Calu3 (cell line): ENCODE results near the gene DCP1A. TPM values are rescaled to one million over a fixed set of nuclear protein-coding genes. Genes with fewer than 3 reads are reported as not detected.

Source experiments
- BruUV-seq: library from RNA; stranded (reverse); fragments of 400-500 nt; replicated peaks from 2 replicates; lab custom pipeline; 2021; lab: Mats Ljungman, UMichigan
- CTCF ChIA-PET: fragments of 300-600 bp; sonication (Branson Sonifier 250); formaldehyde crosslinking; loops from one replicate; lab custom pipeline; 2022; ENCODE audit warnings: antibody characterized with exemption; lab: Charles Lee
- DNase-seq: peaks from one replicate; pipeline ENCODE4 v3.0.0; 2022
- H3K27ac Mint-ChIP-seq: one replicate; pipeline ENCODE4 v1.8.0; 2022; ENCODE audit warnings: mixed read lengths; ENCODE audit not compliant: unreplicated experiment
- H3K27me3 Mint-ChIP-seq: one replicate; pipeline ENCODE4 v1.8.0; 2022; ENCODE audit warnings: mixed read lengths; ENCODE audit not compliant: unreplicated experiment
- H3K36me3 Mint-ChIP-seq: one replicate; pipeline ENCODE4 v1.8.0; 2022; ENCODE audit warnings: mild to moderate bottlenecking, moderate library complexity, mixed read lengths; ENCODE audit not compliant: insufficient read depth, unreplicated experiment
- H3K4me1 Mint-ChIP-seq: one replicate; pipeline ENCODE4 v1.8.0; 2022; ENCODE audit warnings: mild to moderate bottlenecking, low read depth, mixed read lengths; ENCODE audit not compliant: unreplicated experiment
- H3K4me3 Mint-ChIP-seq: one replicate; pipeline ENCODE4 v1.8.0; 2022; ENCODE audit warnings: mild to moderate bottlenecking, low read depth, moderate library complexity, mixed read lengths; ENCODE audit not compliant: unreplicated experiment
- H3K9me3 Mint-ChIP-seq: one replicate; pipeline ENCODE4 v1.8.0; 2022; ENCODE audit warnings: low read depth, mixed read lengths; ENCODE audit not compliant: unreplicated experiment
- intact Hi-C: fragments of 100-400 bp; cut with micrococcal nuclease; formaldehyde crosslinking; loops from one replicate; pipeline ENCODE4 v1.10.0; 2022; ENCODE audit not compliant: unreplicated experiment
- total RNA-seq: library from RNA; stranded (reverse); gene quantifications from 2 replicates; pipeline ENCODE4 v1.2.3, GENCODE V29; 2022
- TF ChIP-seq, protein P1 (sequence below): fragments of 200-600 bp; IDR thresholded peaks from one replicate; pipeline ENCODE4 v1.8.0; 2022; ENCODE audit warnings: antibody characterized with exemption; ENCODE audit not compliant: unreplicated experiment

The DCP1A gene
- total RNA-seq, 1 experiment from 2014 or later = 27.4 TPM

DNA sequence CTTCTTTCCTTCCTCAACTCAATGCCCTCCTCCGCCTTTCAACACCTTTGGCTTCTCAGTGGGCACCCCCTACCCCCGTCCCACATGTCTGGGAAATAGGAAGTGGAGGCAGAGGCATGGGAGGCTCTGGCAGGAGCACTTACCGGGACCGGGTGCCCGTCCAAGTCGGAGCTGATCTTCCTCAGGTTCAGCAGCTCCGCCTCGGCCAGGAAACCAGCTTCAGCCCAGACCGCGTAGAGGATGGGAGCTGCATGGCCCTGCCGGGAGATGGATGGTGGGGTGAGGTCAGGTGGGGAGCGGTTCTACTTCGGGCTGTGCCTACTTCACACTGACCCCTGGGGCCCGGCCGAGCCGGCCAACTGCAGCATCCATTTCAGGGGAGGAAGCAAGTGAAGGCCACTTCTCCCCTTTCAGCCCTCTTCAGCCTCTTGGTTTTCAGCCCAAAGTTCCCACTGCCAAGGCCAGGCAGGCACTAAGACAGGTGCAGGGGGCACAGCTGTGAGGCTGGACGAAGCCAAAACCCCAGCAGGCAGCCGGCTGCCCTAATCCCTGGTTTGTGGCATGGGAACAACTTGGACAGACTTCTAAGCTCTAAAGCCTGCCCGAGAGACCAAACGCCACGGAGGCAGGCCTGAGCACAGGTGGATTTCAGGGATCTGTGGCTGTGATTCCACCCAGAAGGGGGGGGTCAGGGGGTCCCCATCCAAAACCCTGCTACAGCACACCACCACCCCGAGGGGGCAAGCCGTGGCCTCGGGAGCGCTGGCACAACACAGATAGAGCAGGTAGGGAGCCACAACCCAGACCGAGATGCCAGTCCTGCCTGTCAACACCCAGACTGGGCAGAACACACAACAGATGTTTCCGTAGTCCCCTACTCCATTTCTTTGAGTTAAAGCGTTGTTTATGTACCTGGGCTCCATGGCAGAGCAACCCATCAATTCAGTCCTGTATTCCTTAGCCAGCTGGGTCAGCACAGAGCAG is 106.1 kb downstream of the DCP1A start:
- BruUV-seq = no TSS peak
- intact Hi-C loops = no loop called here
- no peak for DNase-seq
- H3K9me3 Mint-ChIP-seq = no peaks in the 10 kb centered on the region
- H3K36me3 Mint-ChIP-seq = peaks cover 76% of the 10 kb centered on the region
- no peak overlapping the region for H3K4me3 Mint-ChIP-seq
- H3K4me1 Mint-ChIP-seq = peaks cover 45% of the 10 kb centered on the region
- peak overlapping the region; percentile 70 for H3K27ac Mint-ChIP-seq
- H3K27me3 Mint-ChIP-seq = no peaks in the 10 kb centered on the region
- TF ChIP-seq, protein P1, sequence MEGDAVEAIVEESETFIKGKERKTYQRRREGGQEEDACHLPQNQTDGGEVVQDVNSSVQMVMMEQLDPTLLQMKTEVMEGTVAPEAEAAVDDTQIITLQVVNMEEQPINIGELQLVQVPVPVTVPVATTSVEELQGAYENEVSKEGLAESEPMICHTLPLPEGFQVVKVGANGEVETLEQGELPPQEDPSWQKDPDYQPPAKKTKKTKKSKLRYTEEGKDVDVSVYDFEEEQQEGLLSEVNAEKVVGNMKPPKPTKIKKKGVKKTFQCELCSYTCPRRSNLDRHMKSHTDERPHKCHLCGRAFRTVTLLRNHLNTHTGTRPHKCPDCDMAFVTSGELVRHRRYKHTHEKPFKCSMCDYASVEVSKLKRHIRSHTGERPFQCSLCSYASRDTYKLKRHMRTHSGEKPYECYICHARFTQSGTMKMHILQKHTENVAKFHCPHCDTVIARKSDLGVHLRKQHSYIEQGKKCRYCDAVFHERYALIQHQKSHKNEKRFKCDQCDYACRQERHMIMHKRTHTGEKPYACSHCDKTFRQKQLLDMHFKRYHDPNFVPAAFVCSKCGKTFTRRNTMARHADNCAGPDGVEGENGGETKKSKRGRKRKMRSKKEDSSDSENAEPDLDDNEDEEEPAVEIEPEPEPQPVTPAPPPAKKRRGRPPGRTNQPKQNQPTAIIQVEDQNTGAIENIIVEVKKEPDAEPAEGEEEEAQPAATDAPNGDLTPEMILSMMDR = no peak
- CTCF ChIA-PET = no interaction called here

DNA sequence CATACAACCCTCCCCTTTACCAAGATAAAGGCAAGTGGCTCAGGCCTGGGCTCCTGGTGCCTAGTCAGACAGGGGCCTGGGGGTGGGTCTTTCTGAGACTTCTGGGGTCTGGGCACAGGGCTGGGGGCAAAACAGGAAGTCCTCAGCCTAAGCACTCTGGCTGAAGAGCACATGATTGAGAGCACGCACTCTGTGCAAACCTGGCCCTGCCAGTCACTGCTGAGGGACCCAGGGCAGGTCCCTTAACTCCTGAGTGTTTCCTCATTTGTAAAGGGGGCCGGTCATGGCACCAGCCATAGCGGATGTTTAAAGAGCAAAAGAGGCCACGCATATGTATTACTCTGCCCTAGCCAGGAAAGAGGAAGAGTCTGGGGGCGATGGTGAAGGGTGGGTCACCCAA is 107.5 kb downstream of the DCP1A start:
- BruUV-seq = no TSS peak
- CTCF ChIA-PET = no interaction called here
- Mint-ChIP-seq H3K4me3 (no peak overlapping the region), H3K36me3 (peaks cover 79% of the 10 kb centered on the region), H3K9me3 (no peaks in the 10 kb centered on the region), H3K27me3 (no peaks in the 10 kb centered on the region), H3K27ac (peak overlapping the region; percentile 70), H3K4me1 (peaks cover 56% of the 10 kb centered on the region)
- DNase-seq = no peak
- intact Hi-C loops = loop anchor here (2.0 kb wide), 2 partner anchors 15 to 31 kb away; no protein-coding TSS in a partner anchor
- TF ChIP-seq, protein P1 = no peak

DNA sequence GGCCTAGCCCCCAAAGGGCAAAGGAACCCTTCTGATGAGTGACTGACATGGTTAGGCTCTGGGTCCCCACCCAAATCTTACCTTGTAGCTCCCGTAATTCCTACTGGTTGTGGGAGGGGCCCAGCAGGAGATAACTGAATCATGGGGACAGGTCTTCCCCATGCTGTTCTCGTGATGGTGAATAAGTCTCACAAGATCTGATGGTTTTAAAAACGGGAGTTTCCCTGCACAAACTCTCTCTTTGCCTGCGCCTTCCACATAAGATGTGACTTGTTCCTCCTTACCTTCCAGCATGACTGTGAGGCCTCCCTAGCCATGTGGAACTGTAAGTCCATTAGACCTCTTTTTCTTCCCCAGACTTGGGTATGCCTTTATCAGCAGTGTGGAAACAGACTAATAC is 108.5 kb downstream of the DCP1A start:
- TF ChIP-seq, protein P1 = no peak
- intact Hi-C loops = loop anchor here (2.0 kb wide), 2 partner anchors 16 to 32 kb away; no protein-coding TSS in a partner anchor
- H3K27me3 Mint-ChIP-seq = no peaks in the 10 kb centered on the region
- H3K9me3 Mint-ChIP-seq = no peaks in the 10 kb centered on the region
- CTCF ChIA-PET = no interaction called here
- no peak for DNase-seq
- peaks cover 51% of the 10 kb centered on the region for H3K4me1 Mint-ChIP-seq
- H3K36me3 Mint-ChIP-seq = peaks cover 84% of the 10 kb centered on the region
- peak overlapping the region; percentile 91 for H3K27ac Mint-ChIP-seq
- TSS peak; percentile 32 for BruUV-seq
- peak overlapping the region; percentile 60 for H3K4me3 Mint-ChIP-seq

DNA sequence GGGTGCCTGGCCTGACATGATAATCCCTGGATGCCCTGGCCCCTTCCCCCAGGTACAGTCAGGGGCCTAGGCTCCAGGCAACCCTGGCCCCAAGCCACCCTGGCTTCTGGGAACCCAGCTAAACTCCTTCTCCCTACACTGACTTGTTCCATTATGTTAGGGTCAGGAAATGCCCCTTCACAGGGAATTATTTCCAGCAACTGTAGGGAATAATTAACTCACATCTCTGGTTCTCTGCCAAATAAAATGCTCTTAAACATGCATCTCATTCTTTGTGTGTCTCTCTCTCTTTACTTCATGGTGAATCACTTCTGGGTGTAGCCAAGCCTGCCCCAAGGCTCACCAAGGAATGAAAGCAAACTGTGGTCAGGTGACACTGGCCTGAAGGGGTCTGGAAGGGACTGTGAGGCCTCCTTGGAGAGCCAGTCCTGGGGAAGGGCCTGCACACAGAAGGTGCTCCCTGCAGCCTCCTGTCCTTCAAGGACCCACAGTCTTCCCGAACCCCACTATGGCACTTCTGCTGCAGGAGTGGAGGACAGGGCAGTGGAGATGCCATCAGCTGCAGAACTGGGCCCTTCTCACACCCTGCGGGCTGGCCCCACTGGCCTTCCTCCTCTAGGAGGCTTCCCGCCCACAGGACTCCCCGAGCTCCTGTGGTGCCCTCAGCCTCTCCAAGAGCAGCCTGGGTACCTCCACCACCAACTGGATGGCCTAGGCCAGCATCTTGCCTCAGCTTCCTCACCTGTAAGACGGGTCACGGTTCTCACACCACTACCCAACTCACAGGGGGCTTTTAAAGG is 109.1 kb downstream of the DCP1A start:
- no TSS peak for BruUV-seq
- CTCF ChIA-PET = interaction anchor here (1.2 kb wide), 1 partner anchor 32 kb away, joined by 7 read pairs; no protein-coding TSS in a partner anchor
- H3K36me3 Mint-ChIP-seq = peaks cover 86% of the 10 kb centered on the region

More for the DNA sequence above, 109.1 kb downstream of the DCP1A start:
- Mint-ChIP-seq H3K9me3 (no peaks in the 10 kb centered on the region), H3K27me3 (no peaks in the 10 kb centered on the region), H3K4me1 (peaks cover 50% of the 10 kb centered on the region), H3K4me3 (peak overlapping the region; percentile 60), H3K27ac (peak overlapping the region; percentile 91)
- TF ChIP-seq, protein P1 = no peak
- intact Hi-C loops = loop anchor here (2.0 kb wide), 2 partner anchors 17 to 33 kb away; no protein-coding TSS in a partner anchor
- DNase-seq = peak; percentile 82
